Hematopoietic multipotent progenitor cell treated with erythropoietin and hydrocortisone succinate and interleukin-3 and kit ligand, for 15 days (in vitro differentiated cells): Measurements from ENCODE around the gene ZNF641.

Experiments used
- DNase-seq: peaks from one replicate; pipeline ENCODE4 v3.0.0-alpha.2; 2015; ENCODE audit warnings: low spot score

Gene ZNF641

GRCh38 chr12:48350249-48351021 lies at the start of gene ZNF641:
TSS of gene ZNF641 (minus strand) at chr12:48350919. CDS start at chr12:48348090, 2,829 bp downstream.
- DNase-seq = peak; percentile 76

DNA sequence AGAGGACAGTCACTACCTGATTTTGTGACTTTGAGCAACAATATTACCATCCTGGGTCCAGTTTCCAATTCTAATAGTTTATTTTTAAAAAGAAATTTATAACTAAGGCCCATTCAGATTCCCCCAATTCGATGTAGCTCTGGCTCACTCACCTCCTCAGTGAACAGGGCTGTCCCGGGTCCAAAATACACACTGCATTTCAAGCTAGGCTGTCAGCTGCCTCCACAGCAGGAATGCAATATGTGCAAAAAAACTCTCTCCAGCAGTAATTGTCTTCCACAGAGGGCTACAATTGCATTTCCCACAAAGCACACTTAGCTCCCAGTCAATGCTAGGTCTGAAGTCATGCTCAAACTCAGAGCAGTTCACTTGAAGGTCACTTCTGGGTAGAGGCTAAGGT lies 39.3 kb upstream of the ZNF641 start:
- no peak for DNase-seq

- DNase-seq = no peak
These were observed 38.7 kb upstream of the ZNF641 start for GRCh38 chr12:48389409-48389808.

DNA sequence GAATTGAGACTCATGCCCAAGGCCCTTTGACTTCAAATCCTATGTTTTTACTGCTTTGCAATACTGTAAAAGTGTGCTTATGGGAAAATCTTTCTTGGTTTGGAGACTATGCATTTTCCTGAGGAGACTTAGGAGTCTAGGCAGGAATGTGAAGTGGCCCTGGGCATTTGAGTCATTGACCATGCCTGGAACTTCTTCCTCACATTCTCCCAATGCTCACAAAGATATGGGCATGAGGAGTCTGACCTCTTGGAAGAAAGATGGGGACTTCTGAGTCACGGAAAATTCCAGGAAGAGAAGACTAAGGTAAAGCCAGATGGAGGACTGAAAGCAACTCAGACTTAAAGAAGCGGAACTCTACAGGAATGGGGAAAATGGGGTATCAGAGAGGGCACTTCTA lies 38.2 kb upstream of the ZNF641 start:
- no peak for DNase-seq

DNA sequence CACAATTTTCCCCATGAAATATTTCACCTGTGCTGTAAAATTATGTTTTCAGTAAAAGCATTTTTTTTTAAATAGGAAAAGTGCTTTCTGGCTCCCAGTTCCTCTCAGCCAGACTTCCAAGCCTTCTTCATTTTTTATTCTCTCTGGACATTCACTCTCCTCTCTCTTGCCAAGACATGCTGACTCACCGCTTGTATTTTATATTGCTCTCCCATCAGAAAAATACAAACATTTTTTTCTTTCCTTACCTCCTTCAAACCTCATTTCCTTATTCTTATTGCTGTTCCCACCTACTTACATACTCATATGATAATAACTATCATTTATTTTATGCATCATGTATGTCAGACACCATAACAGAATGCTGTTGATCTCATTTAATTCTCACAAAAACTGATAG lies 37.7 kb upstream of the ZNF641 start:
- no peak for DNase-seq

DNA sequence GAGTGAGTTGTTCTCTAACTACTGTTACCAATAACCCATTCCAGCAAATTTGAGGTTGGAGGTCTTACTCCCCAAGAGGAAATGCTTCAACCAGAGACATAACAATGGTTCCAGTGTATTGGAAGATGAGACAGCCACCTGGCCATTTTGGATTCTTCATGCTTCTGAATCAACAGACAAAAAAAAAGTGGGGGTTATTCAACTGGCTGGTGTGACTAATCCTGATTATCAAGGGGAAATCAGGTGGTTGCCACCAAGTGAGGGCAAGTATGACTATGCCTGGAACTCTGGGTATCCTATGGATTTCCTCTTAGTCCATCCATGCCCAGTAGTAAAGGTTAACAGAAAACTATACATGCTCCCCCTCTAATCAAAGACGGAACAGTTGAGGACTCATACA lies 29.9 kb upstream of the ZNF641 start:
- DNase-seq = no peak

- DNase-seq = no peak
These were observed 29.1 kb upstream of the ZNF641 start for GRCh38 chr12:48379794-48380193.

GRCh38 chr12:48377646-48378045 lies 26.9 kb upstream of the ZNF641 start:
- no peak for DNase-seq

DNA sequence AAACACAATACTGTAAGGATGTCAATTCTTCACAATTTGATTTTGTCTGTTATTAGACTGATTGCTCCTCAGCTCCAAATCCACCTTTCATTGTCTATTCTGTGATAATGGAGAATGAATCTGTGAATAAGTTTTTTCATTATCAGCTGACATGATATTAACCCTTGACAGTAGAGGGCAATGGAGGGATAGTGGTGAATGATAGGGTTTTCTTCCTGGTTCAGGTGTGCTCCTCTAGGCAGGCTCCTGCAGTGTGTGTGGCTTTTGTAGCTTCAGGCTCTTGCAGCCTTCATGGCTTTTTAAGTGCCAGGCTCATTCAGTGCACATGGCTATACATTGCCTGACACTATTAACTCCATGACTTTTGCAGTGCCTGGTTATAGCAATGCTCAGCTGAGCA lies 23.4 kb upstream of the ZNF641 start:
- no peak for DNase-seq

- DNase-seq = no peak
These were observed 15.4 kb upstream of the ZNF641 start for GRCh38 chr12:48366131-48366530.

GRCh38 chr12:48361664-48362339 lies 11.1 kb upstream of the ZNF641 start:
- no peak for DNase-seq

DNA sequence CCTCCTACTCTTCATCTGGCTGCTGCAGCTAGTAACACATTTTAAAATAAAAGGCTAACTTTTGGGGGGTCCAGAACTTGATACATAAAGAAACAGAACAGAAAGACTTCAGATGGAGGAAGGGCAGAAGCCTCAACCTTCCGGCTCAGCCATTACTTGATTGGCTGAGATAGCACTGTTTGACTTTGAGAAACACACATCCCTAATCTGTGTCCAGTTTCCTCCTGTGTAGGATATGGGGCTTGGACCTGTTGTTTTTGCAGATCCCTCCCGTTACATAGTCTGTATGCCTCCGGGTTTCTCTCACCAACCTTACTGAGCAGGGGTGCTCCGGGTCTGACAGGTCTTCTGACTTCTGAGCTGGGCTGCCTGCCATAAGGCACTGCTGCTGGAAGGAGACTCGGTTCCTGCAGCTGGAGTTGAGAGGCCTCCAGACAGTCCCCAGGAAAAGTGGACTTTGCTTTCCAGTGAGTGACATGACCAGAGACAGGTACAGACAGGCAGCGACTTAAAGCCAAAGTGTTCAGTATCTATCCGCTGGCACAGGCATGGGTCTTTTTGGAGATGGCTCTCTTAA lies 8.3 kb upstream of the ZNF641 start:
- DNase-seq = no peak

DNA sequence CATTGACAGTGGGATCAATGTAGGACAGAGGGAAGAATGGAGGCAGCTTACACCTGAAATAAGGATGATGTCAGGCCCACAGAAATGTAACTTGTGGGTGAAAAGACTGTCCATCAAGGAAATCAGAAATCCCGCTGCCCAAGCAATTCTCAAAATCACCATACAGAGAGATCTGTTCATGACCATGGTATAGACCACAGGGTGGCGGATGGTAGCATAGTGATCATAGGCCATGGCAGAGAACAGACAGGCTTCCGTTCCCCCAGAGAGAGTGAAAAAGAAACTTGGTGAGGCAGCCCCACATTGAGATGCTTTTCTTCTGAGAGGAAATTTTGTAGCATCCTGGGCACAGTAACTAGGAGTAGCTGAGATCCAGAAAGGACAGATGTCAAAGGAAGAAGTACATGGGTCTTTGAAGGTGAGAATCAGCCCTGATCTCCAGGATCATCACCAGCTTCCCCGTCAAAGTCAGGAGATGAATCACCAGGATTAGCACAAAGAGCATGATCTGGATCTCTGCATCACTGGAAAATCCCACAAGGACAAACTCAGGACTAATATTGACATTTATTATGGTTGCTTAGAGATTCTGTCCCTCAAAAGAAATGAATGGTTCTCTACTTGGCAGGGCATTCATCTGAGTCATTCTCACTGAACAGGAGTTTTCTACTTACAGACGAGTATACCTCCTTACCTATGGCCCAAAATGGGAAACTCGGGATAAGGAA lies 5.5 kb upstream of the ZNF641 start:
- no peak for DNase-seq

- peak; percentile 41 for DNase-seq
These were observed 1.5 kb upstream of the ZNF641 start for GRCh38 chr12:48352157-48352760.

GRCh38 chr12:48351022-48351708 lies 446 bp upstream of the ZNF641 start:
- peak; percentile 3 for DNase-seq

GRCh38 chr12:48349471-48349870 lies 1.2 kb downstream of the ZNF641 start:
- DNase-seq = no peak

- no peak for DNase-seq
These were observed 7.7 kb downstream of the ZNF641 start for GRCh38 chr12:48342980-48343379.

DNA sequence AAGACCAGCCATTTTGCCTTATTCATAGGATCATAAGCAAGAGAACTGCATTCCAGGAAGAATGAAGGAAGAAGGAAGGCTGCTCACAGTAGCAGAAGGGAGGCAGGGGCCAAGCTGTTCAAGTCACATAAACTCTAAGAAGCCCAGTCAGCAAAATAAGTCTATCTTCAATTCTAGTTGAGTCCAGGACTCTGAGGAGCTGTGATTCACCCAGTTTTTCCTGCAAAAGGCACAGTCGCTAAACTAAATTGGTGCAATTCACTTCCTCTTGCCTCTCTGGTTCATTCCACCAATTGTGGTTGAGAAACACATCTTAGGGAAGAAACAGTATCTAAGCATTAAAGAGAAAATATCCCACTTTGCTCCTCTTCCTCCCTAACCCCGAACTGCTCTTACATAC lies 9.8 kb downstream of the ZNF641 start:
- no peak for DNase-seq

DNA sequence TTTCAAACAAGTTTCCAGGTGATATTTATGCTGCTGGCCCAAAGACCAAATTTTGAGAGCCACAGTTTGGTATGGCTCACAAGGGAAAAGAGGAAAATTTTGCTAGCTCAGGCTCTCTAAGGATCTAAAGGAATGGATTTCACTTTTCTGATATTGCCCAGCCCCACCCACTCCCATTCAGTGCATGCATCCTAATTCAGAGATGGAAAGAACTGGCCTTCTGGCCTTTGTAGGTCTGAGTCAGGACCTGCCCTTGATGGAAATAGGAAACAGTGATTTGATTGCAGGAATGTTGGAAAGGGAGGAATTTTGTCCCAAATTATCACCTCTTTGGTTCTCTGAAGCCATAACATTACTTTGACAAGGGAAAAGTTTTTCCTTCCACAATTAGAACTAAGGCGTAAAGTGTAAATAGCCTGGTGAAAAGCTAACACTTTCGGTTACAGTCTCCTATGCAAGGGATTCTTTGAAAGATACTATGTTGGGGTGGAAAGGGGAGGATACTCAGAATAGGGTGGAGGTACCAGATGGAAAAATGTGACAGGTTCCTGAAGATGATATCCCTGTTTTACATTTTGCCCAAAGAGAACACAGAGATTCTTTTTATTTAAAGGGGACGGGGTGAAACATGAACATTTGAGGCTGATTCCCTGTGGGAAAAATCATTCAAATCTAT lies 11.1 kb downstream of the ZNF641 start:
- DNase-seq = no peak

- DNase-seq = no peak
These were observed 14.2 kb downstream of the ZNF641 start for GRCh38 chr12:48336564-48336963.

DNA sequence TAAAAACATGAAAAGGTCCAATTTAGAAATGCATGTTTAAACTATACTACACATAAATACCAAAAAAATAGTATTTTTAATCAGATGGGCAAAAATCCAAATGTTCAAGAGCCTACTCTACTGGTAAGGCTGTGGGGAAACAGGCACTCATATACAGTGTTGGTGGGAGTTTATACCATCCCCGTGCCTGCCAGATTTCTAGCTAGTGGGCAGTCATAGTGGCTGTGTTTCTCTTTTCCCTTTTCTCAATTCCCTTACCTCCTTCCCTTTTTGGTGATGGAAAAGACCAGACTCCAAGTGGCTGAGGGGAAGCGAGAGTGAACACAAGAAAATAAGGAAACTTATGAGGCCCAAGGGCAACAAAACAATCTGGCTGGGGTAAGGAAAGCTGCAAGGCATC lies 14.7 kb downstream of the ZNF641 start:
- DNase-seq = no peak
